ENCODE data around the gene KRTAP1-4. TPM values are rescaled to one million over a fixed set of nuclear protein-coding genes. Genes with fewer than 3 reads are reported as not detected.

The KRTAP1-4 gene
- total and polyA plus RNA-seq, 2 donors (not counting 3 experiments of a cell fraction or from before 2014, with no cell fraction given) = not detected

DNA sequence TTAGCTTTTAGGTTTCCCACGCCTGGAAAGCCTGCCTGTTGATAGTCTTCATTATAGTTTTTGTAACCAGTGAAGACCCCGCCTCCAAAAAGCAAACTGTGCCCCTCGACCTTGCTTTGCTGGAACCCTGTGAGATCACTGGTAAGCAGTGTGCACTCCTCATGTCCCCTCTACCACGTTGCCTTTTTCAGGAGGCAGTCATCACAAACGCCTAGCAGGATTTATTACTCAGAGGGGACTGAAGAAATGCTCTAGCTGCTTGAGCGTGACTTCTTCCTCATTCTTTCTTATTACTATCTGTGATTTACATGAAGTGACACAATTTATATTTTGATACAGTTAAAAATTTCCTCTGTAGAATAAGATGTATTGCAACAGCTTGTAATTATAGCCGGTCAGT lies 14.5 kb downstream of the KRTAP1-4 start:
- H3K27ac ChIP-seq (ENCODE audit: insufficient read depth, low read depth, low read length) = no peak overlapping the region
- ChIA-PET POLR2A (no interaction called here), CTCF (no interaction called here)
- no peak overlapping the region for H3K4me2 ChIP-seq (ENCODE audit: insufficient read depth, low read length)
- FAIRE-seq (no peak), DNase-seq (ENCODE audit: low read depth, low spot score) (no peak)
- TF ChIP-seq, protein P1, sequence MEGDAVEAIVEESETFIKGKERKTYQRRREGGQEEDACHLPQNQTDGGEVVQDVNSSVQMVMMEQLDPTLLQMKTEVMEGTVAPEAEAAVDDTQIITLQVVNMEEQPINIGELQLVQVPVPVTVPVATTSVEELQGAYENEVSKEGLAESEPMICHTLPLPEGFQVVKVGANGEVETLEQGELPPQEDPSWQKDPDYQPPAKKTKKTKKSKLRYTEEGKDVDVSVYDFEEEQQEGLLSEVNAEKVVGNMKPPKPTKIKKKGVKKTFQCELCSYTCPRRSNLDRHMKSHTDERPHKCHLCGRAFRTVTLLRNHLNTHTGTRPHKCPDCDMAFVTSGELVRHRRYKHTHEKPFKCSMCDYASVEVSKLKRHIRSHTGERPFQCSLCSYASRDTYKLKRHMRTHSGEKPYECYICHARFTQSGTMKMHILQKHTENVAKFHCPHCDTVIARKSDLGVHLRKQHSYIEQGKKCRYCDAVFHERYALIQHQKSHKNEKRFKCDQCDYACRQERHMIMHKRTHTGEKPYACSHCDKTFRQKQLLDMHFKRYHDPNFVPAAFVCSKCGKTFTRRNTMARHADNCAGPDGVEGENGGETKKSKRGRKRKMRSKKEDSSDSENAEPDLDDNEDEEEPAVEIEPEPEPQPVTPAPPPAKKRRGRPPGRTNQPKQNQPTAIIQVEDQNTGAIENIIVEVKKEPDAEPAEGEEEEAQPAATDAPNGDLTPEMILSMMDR (IDR thresholded peaks at IDR 0.05; ENCODE audit: extremely low read depth in 1 of 2, insufficient read depth in 1 of 2, low read depth in 1 of 2, low read length in 2 of 2) = no peak
- TF ChIP-seq POLR2AphosphoS5 (IDR thresholded peaks at IDR 0.05; ENCODE audit: insufficient read depth, low read depth, low read length) (no peak), GATA2 (IDR thresholded peaks at IDR 0.05; ENCODE audit: insufficient read depth, insufficient read length, low read depth, low read length) (no peak), MYC (IDR thresholded peaks at IDR 0.05; ENCODE audit: low read depth, low read length) (no peak), POLR2A (IDR thresholded peaks at IDR 0.05; ENCODE audit: low read depth, low read length) (no peak), JUN (IDR thresholded peaks at IDR 0.05; ENCODE audit: borderline replicate concordance, insufficient read depth, insufficient read length, low read depth) (no peak)
- TF ChIP-seq, protein P2, sequence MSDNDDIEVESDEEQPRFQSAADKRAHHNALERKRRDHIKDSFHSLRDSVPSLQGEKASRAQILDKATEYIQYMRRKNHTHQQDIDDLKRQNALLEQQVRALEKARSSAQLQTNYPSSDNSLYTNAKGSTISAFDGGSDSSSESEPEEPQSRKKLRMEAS (IDR thresholded peaks at IDR 0.05; ENCODE audit: insufficient read depth, insufficient read length) = no peak
- no peaks in the 10 kb centered on the region for H3K79me2 ChIP-seq (ENCODE audit: control insufficient read depth, insufficient read depth, low read length)
- H3K9me1 ChIP-seq (replicated peaks; ENCODE audit: control insufficient read depth, extremely low read depth, insufficient read depth, low read length) = no peaks in the 10 kb centered on the region
- intact Hi-C loops (cut with micrococcal nuclease) (no loop called here), dilution Hi-C loops (cut with MboI; ENCODE audit: extremely low pct_ligation_motif_present, low sequenced_read_pairs) (no loop called here)
- H3K9me3 ChIP-seq (replicated peaks; ENCODE audit: control insufficient read depth, insufficient read depth, low read length) = no peaks in the 10 kb centered on the region
- peaks cover 0 to 1% of the 10 kb centered on the region in 2 experiments for H3K27me3 ChIP-seq (ENCODE audit: control insufficient read depth in 2 of 2, insufficient read depth in 2 of 2, low read length in 2 of 2)
- no peak overlapping the region for H2AFZ ChIP-seq (ENCODE audit: low read depth, low read length)
- no peaks in the 10 kb centered on the region for H3K36me3 ChIP-seq (ENCODE audit: control insufficient read depth in 2 of 2, extremely low read depth in 1 of 2, insufficient read depth in 2 of 2, low read length in 2 of 2)
- H3K4me3 ChIP-seq (replicated peaks in 1 of 3; ENCODE audit: insufficient read depth in 1 of 3, low read depth in 1 of 3, low read length in 3 of 3) = no peak overlapping the region
- H3K9ac ChIP-seq (replicated peaks; ENCODE audit: extremely low read depth, insufficient read depth, low read length) = no peak overlapping the region
- no peaks in the 10 kb centered on the region for H4K20me1 ChIP-seq (replicated peaks; ENCODE audit: control insufficient read depth, extremely low read depth, insufficient read depth, low read length)
- H3K4me1 ChIP-seq (ENCODE audit: control insufficient read depth, extremely low read depth, insufficient read depth, low read length) = no peaks in the 10 kb centered on the region
- no TSS peak for BruUV-seq (replicated peaks)

All from endothelial cell of umbilical vein (primary cell).